Spinal cord (tissue), 10 donors: ENCODE results near the gene KCND3. TPM values are rescaled to one million over a fixed set of nuclear protein-coding genes. Genes with fewer than 3 reads are reported as not detected.
A peak's percentile ranks its signal among the peaks of the same experiment; 100 is the strongest.

Experiments
- DNase-seq, 6 donors: peaks; one replicate each; pipeline versions ENCODE4 v3.0.0 to v3.0.0-alpha.2; 2013 to 2015; ENCODE audit warnings: low spot score in 6 of 6, low read depth in 4 of 6
- H3K27ac ChIP-seq: one replicate; pipeline ENCODE4 v1.5.1; 2013; ENCODE audit warnings: low read depth, low read length, control low read depth
- H3K27me3 ChIP-seq: one replicate; pipeline ENCODE4 v1.6.1; 2013; ENCODE audit warnings: low read length; ENCODE audit not compliant: control insufficient read depth, insufficient read depth
- H3K36me3 ChIP-seq: one replicate; pipeline ENCODE4 v1.6.1; 2013; ENCODE audit warnings: low read length; ENCODE audit not compliant: control insufficient read depth, insufficient read depth
- H3K4me1 ChIP-seq: one replicate; pipeline ENCODE4 v1.6.1; 2013; ENCODE audit warnings: low read length; ENCODE audit not compliant: control insufficient read depth, insufficient read depth
- H3K4me3 ChIP-seq: one replicate; pipeline ENCODE4 v1.5.1; 2013; ENCODE audit warnings: low read depth, low read length, control low read depth
- H3K9me3 ChIP-seq: one replicate; pipeline ENCODE4 v1.6.1; 2013; ENCODE audit warnings: low read length; ENCODE audit not compliant: control insufficient read depth, insufficient read depth
- WGBS: methylation state at CpG from one replicate; pipeline ENCODE4 v1.1.5; 2013; ENCODE audit warnings: missing lambda C conversion rate; ENCODE audit not compliant: insufficient coverage; 5-methylcytosine and 5-hydroxymethylcytosine counted together
- polyA plus RNA-seq, 2 donors: library from polyadenylated mRNA; unstranded; fragments of 120-200 nt; gene quantifications; one replicate each; pipeline ENCODE4 v1.2.1, GENCODE V29; 2013; ENCODE audit not compliant: insufficient read length in 2 of 2
- total RNA-seq, 2 donors: library from RNA; depleted of rRNA in 1 of 2; stranded (reverse); fragments of 120-200 nt in 1 of 2; fragments of >200 nt in 1 of 2; gene quantifications; one replicate each; pipeline versions ENCODE4 v1.2.3 to v1.2.4, GENCODE V29; 2013 to 2014
- donor health status: healthy.

The KCND3 gene
- total and polyA plus RNA-seq, 4 donors = 9.5 to 35.8 (median 23.3) TPM

DNA sequence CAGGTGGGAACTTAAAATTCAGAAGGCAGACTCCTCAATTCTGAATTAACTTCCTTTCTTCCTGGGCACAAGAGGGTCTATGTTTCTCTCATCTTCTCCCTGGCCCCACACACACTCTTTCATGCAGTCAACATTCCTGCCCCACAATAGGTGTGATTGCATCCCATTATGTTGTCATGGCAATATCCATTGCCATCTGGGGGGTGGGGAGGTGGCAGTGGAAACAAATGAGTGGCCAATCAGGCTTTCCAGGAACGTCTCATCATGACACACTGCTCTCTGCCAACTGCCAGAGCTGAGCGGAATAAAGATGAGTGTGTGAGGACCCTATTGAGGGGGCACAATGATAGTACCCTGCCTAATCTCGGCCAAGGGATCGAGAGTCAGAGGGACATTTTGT lies 80.4 kb downstream of the KCND3 start:
- Histone ChIP-seq H3K4me1 (peaks cover 38% of the 10 kb centered on the region), H3K36me3 (no peaks in the 10 kb centered on the region), H3K9me3 (no peaks in the 10 kb centered on the region), H3K27me3 (no peaks in the 10 kb centered on the region), H3K4me3 (no peak overlapping the region), H3K27ac (peak overlapping the region; percentile 22)
- WGBS = 14% methylated on average over 4 of the region's 4 CpGs
- peak; percentile 58 to 95 (median 76) for DNase-seq

DNA sequence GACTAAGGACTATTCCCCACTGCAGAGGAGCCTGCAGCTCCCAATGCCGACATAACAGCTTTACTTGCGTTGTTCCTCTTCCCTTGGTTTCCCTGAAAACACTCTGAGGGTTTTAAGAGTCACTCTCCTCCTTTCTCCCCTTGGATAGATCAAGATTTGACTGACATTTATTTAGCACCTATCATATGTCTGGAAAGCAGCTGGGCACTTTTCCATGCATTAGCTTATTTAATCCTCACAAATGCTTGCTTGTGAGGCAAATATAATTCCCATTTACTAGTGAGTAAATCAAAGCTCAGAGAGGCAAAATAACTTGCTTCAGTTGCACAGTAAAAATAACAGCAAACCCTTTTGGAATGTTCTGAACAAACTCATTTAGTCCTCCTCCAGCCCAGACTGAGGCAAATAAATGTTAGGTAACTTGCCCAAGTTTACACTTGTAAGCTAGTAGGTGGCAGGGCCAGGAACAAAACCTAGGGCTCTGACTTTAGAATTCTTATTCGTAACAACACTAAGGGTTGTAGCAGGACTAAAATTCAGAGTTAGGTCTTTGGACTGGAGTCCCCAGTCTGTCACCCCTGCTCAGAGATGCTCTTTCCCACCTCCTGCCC lies 81.4 kb downstream of the KCND3 start:
- Histone ChIP-seq H3K36me3 (no peaks in the 10 kb centered on the region), H3K27me3 (no peaks in the 10 kb centered on the region), H3K4me3 (no peak overlapping the region), H3K27ac (no peak overlapping the region), H3K9me3 (no peaks in the 10 kb centered on the region), H3K4me1 (peaks cover 47% of the 10 kb centered on the region)
- peak in 1 of 6 donors; percentile 58 for DNase-seq
- WGBS = 42% methylated on average over 2 of the region's 3 CpGs

- WGBS = 94% methylated on average over 2 of the region's 3 CpGs
- Histone ChIP-seq H3K9me3 (no peaks in the 10 kb centered on the region), H3K36me3 (no peaks in the 10 kb centered on the region), H3K27me3 (no peaks in the 10 kb centered on the region), H3K4me1 (peaks cover 48% of the 10 kb centered on the region), H3K4me3 (no peak overlapping the region), H3K27ac (no peak overlapping the region)
- DNase-seq = no peak
Observed at GRCh38 chr1:111907321-111907720, 82.1 kb downstream of the KCND3 start.

- H3K27ac ChIP-seq = no peak overlapping the region
- H3K36me3 ChIP-seq = no peaks in the 10 kb centered on the region
- no CpG with 5 or more reads among the region's 1 CpG for WGBS
- no peak overlapping the region for H3K4me3 ChIP-seq
- H3K4me1 ChIP-seq = peaks cover 48% of the 10 kb centered on the region
- DNase-seq = no peak
- no peaks in the 10 kb centered on the region for H3K9me3 ChIP-seq
- no peaks in the 10 kb centered on the region for H3K27me3 ChIP-seq
Observed at GRCh38 chr1:111906816-111907215, 82.7 kb downstream of the KCND3 start.

- DNase-seq = no peak
- no peaks in the 10 kb centered on the region for H3K27me3 ChIP-seq
- no peaks in the 10 kb centered on the region for H3K36me3 ChIP-seq
- WGBS = 93% methylated on average over 3 of the region's 4 CpGs
- H3K27ac ChIP-seq = no peak overlapping the region
- no peaks in the 10 kb centered on the region for H3K9me3 ChIP-seq
- H3K4me3 ChIP-seq = no peak overlapping the region
- peaks cover 53% of the 10 kb centered on the region for H3K4me1 ChIP-seq
Observed at GRCh38 chr1:111906111-111906510, 83.4 kb downstream of the KCND3 start.

GRCh38 chr1:111904478-111905218 lies 84.8 kb downstream of the KCND3 start:
- Histone ChIP-seq H3K4me1 (peaks cover 43% of the 10 kb centered on the region), H3K9me3 (no peaks in the 10 kb centered on the region), H3K36me3 (peaks cover 3% of the 10 kb centered on the region), H3K4me3 (no peak overlapping the region), H3K27ac (no peak overlapping the region), H3K27me3 (no peaks in the 10 kb centered on the region)
- DNase-seq = peak in 2 of 6 donors; percentile 71 to 86
- 2% methylated on average over 12 of the region's 20 CpGs for WGBS

GRCh38 chr1:111903871-111904449 lies 85.5 kb downstream of the KCND3 start:
- no peak for DNase-seq
- H3K9me3 ChIP-seq = no peaks in the 10 kb centered on the region
- H3K27me3 ChIP-seq = no peaks in the 10 kb centered on the region
- WGBS = 63% methylated on average over 3 of the region's 3 CpGs
- no peak overlapping the region for H3K4me3 ChIP-seq
- H3K27ac ChIP-seq = no peak overlapping the region
- peaks cover 3% of the 10 kb centered on the region for H3K36me3 ChIP-seq
- H3K4me1 ChIP-seq = peaks cover 43% of the 10 kb centered on the region

GRCh38 chr1:111903148-111903870 lies 86.2 kb downstream of the KCND3 start:
- Histone ChIP-seq H3K4me1 (peaks cover 40% of the 10 kb centered on the region), H3K27me3 (no peaks in the 10 kb centered on the region), H3K36me3 (peaks cover 3% of the 10 kb centered on the region), H3K4me3 (no peak overlapping the region), H3K27ac (no peak overlapping the region), H3K9me3 (no peaks in the 10 kb centered on the region)
- DNase-seq = no peak
- 91% methylated on average over 1 of the region's 4 CpGs for WGBS

GRCh38 chr1:111895469-111895868 lies 94.0 kb downstream of the KCND3 start:
- Histone ChIP-seq H3K4me1 (peaks cover 18% of the 10 kb centered on the region), H3K36me3 (peaks cover 13% of the 10 kb centered on the region), H3K9me3 (no peaks in the 10 kb centered on the region), H3K27me3 (no peaks in the 10 kb centered on the region), H3K4me3 (no peak overlapping the region), H3K27ac (no peak overlapping the region)
- peak in 1 of 6 donors; percentile 37 for DNase-seq
- 45% methylated on average over 15 of the region's 16 CpGs for WGBS
